Adipose tissue (tissue), 3 donors: ENCODE results near the gene WDR6. TPM values are rescaled to one million over a fixed set of nuclear protein-coding genes. Genes with fewer than 3 reads are reported as not detected.
A peak's percentile ranks its signal among the peaks of the same experiment; 100 is the strongest.

Experiments
- H3K27ac ChIP-seq: one replicate; pipeline ENCODE4 v1.5.1; 2013; ENCODE audit warnings: low read depth, low read length
- WGBS, 3 donors: extraction: QIAGEN DNeasy Blood & Tissue Kit; methylation state at CpG; one replicate each; pipeline ENCODE4 v1.1.7; 2013; 5-methylcytosine and 5-hydroxymethylcytosine counted together
- polyA plus RNA-seq, 3 donors: library from polyadenylated mRNA; stranded (reverse); fragments of 200-250 nt; gene quantifications; one replicate each; pipeline ENCODE4 v1.2.3, GENCODE V29; 2013
- donor health status: healthy with polysubstance abuse.
- donor health status: Bipolar disorder and iron deficiency.
- donor health status: healthy.

WDR6 gene
- polyA plus RNA-seq, result 10 to 100 TPM; 59.2 to 90.6 (median 69.6) TPM

DNA sequence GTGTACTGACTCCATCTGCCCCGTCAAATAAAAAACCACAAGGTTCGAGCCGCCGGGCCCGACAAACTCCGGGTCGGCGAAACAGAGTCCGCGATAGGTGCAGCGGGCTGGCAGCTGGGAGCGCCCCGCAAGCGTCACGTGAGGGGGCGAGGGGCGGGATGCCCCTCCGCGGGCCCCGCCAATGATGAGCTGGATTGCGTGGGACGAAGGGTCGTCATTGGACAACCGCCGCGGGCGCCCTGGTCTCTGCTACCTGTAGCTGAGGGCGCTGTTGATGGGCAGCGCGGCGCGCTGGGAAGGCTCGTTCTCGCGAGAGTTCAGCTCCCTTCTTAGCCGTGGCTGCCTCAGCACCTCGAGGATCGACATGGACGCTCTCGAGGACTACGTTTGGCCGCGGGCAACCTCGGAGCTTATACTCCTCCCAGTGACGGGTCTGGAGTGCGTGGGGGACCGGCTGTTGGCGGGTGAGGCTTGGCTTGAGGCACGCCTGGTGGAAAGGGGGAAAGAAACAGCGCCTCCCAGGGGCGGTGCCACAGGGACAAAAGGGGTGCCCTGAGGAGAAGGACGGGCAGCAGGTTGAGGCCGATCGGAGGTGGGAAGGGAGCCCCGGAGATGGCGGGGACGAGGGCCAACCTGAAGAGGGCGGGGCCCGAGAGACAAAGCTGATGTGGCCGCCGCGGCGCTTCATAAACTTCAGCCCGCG, at the start of gene WDR6:
Gene WDR6, plus strand, starts transcription at position 324 of the 703 bp plus-strand sequence. Its CDS starts 41 bp downstream, at position 365.
- H3K27ac ChIP-seq, result peak within 1 kb of the TSS; percentile 58
- WGBS, 3 donors, result 0 to 1% (median 1%) methylated on average over 61 to 65 of the region's 65 CpGs

DNA sequence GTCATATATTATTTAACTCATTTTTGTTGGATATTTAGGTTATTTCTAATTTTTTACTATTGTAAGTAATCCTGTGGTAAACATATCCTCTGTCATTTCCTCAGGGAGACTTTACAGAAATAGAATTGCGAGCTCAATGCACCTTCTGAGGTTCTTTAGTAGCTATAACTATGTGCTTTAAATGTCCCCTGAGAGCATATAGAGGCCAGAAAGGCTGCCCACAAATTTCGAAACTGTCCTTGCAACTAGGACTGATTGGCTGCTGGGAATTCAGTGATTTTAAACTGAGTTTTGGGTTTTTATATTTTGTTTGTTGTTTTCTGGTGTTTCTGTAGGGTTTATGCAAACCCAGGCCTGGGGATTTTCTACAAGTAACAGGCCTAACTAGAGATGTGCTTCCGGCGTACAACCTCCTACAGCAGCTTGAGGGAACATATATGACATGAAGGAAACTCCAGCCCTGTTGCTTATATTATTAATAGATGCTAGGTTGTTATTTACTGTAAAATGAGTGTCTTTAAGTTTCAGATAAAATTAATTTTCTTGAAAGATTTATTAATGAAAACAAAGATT, 46.3 kb upstream of the WDR6 start:
- H3K27ac ChIP-seq, result no peak overlapping the region
- WGBS, 3 donors, result 61 to 77% (median 64%) methylated on average over 4 of the region's 4 CpGs

- H3K27ac ChIP-seq, result no peak overlapping the region
- WGBS, 3 donors, result 88 to 94% (median 89%) methylated on average over 2 of the region's 2 CpGs
Observed at GRCh38 chr3:48962340-48962739, 44.9 kb upstream of the WDR6 start.

DNA sequence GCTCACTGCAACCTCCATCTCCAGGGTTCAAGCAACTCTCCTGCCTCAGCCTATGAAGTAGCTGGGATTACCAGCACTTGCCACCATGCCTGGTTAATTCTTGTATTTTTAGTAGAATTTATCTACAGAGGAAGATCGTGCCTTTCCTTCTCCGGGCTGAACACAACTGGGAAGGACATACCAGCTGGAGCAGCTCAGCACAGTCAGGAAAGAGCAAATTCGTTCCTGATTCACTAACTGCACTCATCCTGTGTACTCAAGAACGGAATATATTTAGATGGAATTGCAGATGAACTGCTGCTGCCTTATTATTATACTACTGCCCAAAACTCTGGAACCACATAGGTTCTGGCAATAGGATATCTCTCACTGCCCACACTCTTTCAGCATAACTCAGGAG, 44.3 kb upstream of the WDR6 start:
- WGBS, 3 donors, result 81 to 91% (median 90%) methylated on average over 4 of the region's 4 CpGs
- no peak overlapping the region for H3K27ac ChIP-seq

- no peak overlapping the region for H3K27ac ChIP-seq
- 83 to 85% (median 84%) methylated on average over 2 of the region's 2 CpGs for WGBS, 3 donors
Observed at GRCh38 chr3:48963591-48963990, 43.6 kb upstream of the WDR6 start.

- H3K27ac ChIP-seq, result no peak overlapping the region
- WGBS, 3 donors, result 88 to 94% (median 90%) methylated on average over 3 of the region's 3 CpGs
Observed at GRCh38 chr3:48966367-48966766, 40.8 kb upstream of the WDR6 start.

DNA sequence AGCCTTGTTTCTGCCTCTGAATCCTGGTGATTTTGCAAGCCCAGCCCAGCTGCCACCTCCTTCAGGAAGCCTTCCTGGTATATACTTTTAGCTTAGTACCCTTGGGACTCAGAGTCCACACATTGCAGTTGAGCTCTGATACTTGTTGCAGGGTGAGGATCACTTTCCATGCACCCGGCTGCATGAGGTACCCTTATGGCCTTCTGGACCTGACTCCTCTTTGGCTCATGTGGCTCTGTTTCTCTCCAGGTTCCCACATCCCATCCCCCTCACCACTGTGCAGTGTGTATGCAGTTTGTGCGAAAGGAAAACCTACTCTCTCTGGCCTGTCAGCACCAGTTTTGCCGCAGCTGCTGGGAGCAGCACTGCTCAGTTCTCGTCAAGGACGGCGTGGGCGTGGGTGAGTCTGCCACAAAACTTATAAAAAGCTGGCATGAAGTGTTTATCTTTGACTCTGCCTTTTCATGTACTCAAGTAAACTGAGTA, 40.3 kb upstream of the WDR6 start:
- H3K27ac ChIP-seq, result no peak overlapping the region
- 89 to 95% (median 95%) methylated on average over 7 of the region's 7 CpGs for WGBS, 3 donors

- H3K27ac ChIP-seq, result no peak overlapping the region
- 94 to 96% (median 96%) methylated on average over 6 of the region's 6 CpGs for WGBS, 3 donors
Observed at GRCh38 chr3:48970586-48970985, 36.6 kb upstream of the WDR6 start.

DNA sequence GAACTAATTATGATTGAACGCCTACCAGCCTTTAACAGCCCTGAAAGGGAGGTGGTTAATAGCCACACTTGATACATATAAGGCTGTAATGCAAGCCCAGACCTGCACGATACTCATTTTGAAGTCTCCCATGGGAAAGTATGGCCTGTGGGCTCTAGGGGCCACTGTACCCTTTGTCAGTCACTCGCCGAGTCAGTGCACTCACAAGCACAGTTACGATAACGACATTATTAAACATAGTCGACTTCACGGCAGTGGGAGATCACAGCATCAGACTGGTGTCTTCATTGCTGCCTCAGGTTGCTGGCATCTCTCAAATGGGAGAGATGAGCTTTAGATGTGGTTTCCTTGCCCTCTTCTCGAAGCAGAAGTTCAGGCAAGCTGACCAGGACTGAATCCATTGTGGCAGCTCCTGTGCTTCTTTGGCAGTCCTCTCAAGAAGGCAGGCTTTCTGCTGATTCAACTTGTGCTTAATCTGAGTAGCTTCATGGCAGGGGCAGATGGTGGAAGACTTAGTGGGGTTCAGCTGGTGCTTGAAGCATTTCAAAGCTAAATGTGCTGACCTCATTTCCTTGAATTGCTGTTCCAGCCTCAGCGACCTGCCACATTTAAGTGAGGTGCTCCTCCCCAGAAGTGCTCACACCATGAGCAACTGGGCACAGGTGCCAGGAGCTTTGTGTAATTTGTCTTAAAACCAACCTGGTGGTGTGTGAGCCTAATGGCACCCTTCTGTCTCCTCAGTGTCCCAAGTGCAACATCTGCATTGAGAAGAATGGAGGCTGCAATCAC, 32.9 kb upstream of the WDR6 start:
- WGBS, 3 donors, result 90 to 96% (median 93%) methylated on average over 10 of the region's 10 CpGs
- no peak overlapping the region for H3K27ac ChIP-seq

DNA sequence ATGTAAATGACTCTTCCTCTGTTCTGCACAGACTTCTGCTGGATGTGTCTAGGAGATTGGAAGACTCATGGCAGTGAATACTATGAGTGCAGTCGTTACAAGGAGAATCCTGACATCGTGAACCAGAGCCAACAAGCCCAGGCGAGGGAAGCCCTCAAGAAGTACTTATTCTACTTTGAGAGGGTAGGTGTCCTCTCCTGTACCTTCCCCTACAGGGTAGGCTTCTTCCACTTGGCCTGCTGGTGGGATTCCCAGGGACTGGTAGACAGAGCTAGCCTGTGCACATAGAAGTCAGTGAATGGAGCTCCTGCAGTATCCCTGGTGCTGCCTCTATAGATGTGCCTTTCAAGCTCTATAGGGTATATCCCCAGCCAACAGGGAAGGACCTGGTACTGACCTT, 27.7 kb upstream of the WDR6 start:
- H3K27ac ChIP-seq, result no peak overlapping the region
- 94 to 96% (median 95%) methylated on average over 3 of the region's 3 CpGs for WGBS, 3 donors

DNA sequence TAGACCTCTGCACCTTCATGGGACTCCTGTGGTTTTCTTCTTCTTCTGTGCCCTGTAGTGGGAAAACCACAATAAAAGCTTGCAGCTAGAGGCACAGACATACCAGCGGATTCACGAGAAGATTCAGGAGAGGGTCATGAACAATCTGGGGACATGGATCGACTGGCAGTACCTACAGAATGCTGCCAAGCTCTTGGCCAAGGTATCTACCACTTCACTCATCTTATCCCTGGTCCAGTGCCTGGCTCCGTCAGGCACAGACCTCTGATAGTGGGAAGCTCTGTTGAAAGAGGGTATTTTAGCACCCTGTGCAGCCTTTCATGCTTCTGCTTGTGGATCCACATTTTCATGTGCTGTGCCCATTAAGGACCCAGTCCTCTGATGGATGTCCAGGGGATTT, 26.9 kb upstream of the WDR6 start:
- WGBS, 3 donors, result 91 to 97% (median 93%) methylated on average over 4 of the region's 4 CpGs
- H3K27ac ChIP-seq, result no peak overlapping the region

DNA sequence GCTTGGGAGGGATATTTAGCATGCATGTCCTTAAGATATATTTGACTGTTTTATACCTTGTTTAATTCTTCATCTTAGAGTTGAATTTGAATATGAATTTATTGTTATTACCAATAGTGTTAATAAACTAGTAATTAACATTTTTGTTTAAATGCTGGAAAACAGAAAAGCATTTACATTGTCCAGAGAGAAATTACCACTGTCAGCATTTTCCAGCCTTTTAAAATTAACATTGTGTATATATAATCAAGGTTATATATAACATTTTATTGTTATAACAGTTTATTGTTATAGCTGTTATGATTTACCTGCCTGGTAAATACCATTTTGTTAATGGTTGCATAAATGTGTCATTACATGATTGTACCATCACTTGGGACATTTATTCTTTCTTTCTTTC, 25.2 kb upstream of the WDR6 start:
- no peak overlapping the region for H3K27ac ChIP-seq

- WGBS, 3 donors, result 83 to 90% (median 84%) methylated on average over 5 of the region's 5 CpGs
- no peak overlapping the region for H3K27ac ChIP-seq
Observed at GRCh38 chr3:48982686-48983085, 24.5 kb upstream of the WDR6 start.

DNA sequence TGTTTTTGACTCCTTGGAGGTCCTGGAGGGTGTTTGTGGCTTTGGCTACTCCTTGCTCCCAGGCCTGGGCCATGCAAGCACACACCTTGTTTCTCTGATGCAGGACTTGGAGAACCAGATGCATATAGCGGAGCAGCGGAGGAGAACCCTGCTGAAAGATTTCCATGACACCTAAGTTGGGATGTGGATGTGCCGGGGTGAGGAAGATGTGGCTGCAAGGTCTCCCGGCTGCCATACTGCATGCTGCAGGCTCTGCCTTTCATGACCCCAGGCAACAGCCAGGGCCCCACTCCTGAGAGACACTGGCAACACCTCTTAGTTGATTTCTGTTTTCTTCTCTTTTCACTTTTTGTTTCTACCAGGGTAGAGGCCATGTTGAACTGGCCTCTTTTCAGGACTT, 24.1 kb upstream of the WDR6 start:
- no peak overlapping the region for H3K27ac ChIP-seq
- WGBS, 3 donors, result 93 to 98% (median 97%) methylated on average over 4 of the region's 4 CpGs

GRCh38 chr3:48984663-48985062, 22.5 kb upstream of the WDR6 start:
- no peak overlapping the region for H3K27ac ChIP-seq

- WGBS, 3 donors, result 83 to 95% (median 92%) methylated on average over 7 of the region's 7 CpGs
- no peak overlapping the region for H3K27ac ChIP-seq
Observed at GRCh38 chr3:48985831-48986376, 21.3 kb upstream of the WDR6 start.

DNA sequence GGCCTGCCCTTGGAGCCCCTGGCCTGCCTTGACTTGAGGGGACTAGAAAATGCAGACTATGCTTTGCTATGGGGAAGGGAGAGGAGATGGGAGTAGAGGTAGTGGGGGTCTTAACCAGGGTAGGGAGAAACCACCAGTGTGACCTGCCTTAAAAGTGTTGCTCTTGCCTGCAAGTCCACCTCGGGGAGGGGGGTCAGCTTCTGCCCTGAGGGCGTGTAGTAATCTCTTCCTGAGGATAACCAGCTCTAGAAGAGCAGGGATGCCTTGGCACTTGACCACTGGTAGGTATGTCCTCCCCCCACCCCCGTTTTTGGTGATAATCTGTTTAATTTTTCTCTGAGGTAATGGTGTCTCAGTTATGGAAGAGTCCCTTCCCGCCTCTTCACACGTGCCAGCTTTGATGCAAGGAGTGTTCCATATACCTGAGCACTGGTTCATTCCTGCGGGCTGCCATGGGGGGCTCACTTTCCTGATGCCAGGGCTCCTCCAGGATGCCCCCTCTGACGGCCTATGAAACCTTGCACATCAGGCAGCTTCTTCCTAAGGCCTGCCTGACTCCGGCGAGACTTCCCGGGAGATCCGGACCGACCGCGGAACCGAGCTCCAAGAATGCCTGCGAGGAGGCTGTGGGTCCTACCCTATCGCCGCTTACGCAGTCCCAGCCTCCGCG, 17.9 kb upstream of the WDR6 start:
- 3 to 6% (median 4%) methylated on average over 21 of the region's 21 CpGs for WGBS, 3 donors
- H3K27ac ChIP-seq, result peak overlapping the region; percentile 5

DNA sequence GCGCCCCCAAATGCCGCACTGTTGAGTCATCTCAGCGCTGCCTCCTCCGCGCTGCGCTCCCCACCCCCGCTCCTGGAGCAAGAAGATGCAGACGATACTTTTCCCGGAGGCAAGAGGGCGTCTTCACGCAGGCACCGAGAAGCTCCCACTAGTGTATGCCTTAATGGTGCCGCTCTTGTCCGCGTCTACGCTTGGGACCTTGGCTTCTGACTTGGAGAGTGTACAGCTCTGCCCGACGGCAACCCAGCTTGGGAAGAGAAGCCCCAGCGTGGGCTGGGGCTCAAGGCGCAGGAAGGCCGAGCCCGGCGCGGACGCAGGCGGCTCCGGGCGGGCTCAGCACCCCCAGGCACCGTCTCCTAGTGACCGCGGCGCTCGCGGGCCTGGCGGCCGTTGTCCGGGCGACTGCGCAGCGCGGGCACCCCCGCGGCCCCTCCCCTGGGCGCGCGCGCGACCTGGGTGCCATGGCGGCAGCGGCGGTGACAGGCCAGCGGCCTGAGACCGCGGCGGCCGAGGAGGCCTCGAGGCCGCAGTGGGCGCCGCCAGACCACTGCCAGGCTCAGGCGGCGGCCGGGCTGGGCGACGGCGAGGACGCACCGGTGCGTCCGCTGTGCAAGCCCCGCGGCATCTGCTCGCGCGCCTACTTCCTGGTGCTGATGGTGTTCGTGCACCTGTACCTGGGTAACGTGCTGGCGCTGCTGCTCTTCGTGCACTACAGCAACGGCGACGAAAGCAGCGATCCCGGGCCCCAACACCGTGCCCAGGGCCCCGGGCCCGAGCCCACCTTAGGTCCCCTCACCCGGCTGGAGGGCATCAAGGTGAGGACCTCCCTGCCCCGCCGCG, 17.2 kb upstream of the WDR6 start, which contains the start of gene P4HTM:
Gene P4HTM, plus strand, starts transcription at position 446 of the 840 bp plus-strand sequence. Its CDS starts 16 bp downstream, at position 462.
- 0 to 1% (median 1%) methylated on average over 69 to 91 of the region's 91 CpGs for WGBS, 3 donors
- H3K27ac ChIP-seq, result peak within 1 kb of the TSS; percentile 5
